Endodermal cell (in vitro differentiated cells): ENCODE data around the gene DTNA. TPM values are rescaled to one million over a fixed set of nuclear protein-coding genes. Genes with fewer than 3 reads are reported as not detected.

Experiments
- DNase-seq: peaks from one replicate; pipeline ENCODE4 v3.0.0-alpha.2; 2017
- H3K27ac ChIP-seq: 2 replicates; pipeline ENCODE4 v1.5.1; 2013; ENCODE audit warnings: mild to moderate bottlenecking, low read depth, low read length, moderate library complexity
- H3K27me3 ChIP-seq: 2 replicates; pipeline ENCODE4 v1.6.1; 2013; ENCODE audit warnings: mild to moderate bottlenecking, low read length, moderate library complexity; ENCODE audit not compliant: insufficient read depth, control insufficient read depth, poor library complexity, severe bottlenecking
- H3K36me3 ChIP-seq: 2 replicates; pipeline ENCODE4 v1.7.0; 2013; ENCODE audit warnings: mild to moderate bottlenecking, low read length, moderate library complexity; ENCODE audit not compliant: control insufficient read depth, insufficient read depth
- H3K4me1 ChIP-seq: one replicate; pipeline ENCODE4 v1.7.0; 2013; ENCODE audit warnings: low read length; ENCODE audit not compliant: control insufficient read depth, insufficient read depth
- H3K4me3 ChIP-seq: 2 replicates; pipeline ENCODE4 v1.5.1; 2013; ENCODE audit warnings: mild to moderate bottlenecking, low read length, moderate library complexity
- H3K9ac ChIP-seq: 2 replicates; pipeline ENCODE4 v1.6.1; 2013; ENCODE audit warnings: mild to moderate bottlenecking, low read length, moderate library complexity; ENCODE audit not compliant: poor library complexity, severe bottlenecking; ENCODE audit errors: extremely low read depth
- H3K9me3 ChIP-seq: 2 replicates; pipeline ENCODE4 v1.6.1; 2013; ENCODE audit warnings: mild to moderate bottlenecking, low read length, moderate library complexity; ENCODE audit not compliant: control insufficient read depth
- H3K27ac Mint-ChIP-seq: 2 replicates; pipeline ENCODE4 v1.8.0; 2020; ENCODE audit warnings: mixed read lengths
- H3K27me3 Mint-ChIP-seq: 2 replicates; pipeline ENCODE4 v1.8.0; 2021; ENCODE audit warnings: mild to moderate bottlenecking, mixed read lengths; ENCODE audit not compliant: insufficient read depth
- H3K36me3 Mint-ChIP-seq: 2 replicates; pipeline ENCODE4 v1.8.0; 2020; ENCODE audit warnings: low read depth, mixed read lengths
- H3K4me1 Mint-ChIP-seq: 2 replicates; pipeline ENCODE4 v1.8.0; 2020; ENCODE audit warnings: mixed read lengths
- H3K4me3 Mint-ChIP-seq: 2 replicates; pipeline ENCODE4 v1.8.0; 2020; ENCODE audit warnings: mild to moderate bottlenecking, moderate library complexity, mixed read lengths
- H3K9me3 Mint-ChIP-seq: 2 replicates; pipeline ENCODE4 v1.8.0; 2020; ENCODE audit warnings: mild to moderate bottlenecking, mixed read lengths
- CTCF ChIP-seq: fragments of 200-600 bp; sonication (generic); conservative IDR thresholded peaks from 2 replicates; pipeline ENCODE4 v1.5.0; 2021; ENCODE audit warnings: antibody characterized with exemption, mild to moderate bottlenecking
- WGBS, 2 experiments: methylation state at CpG; one replicate each; pipeline versions ENCODE4 v1.1.5 to v1.1.7; 2013; ENCODE audit warnings: missing lambda C conversion rate in 2 of 2, mixed read lengths in 1 of 2; ENCODE audit not compliant: insufficient coverage in 1 of 2, insufficient read length in 1 of 2; 5-methylcytosine and 5-hydroxymethylcytosine counted together
- total RNA-seq, 2 donors: library from RNA; stranded (reverse); fragmentation: NEBNext Ultra II Directional in 1 of 2; extraction: Animal tissue kit (Norgen Biotek cat#: 25700) in 1 of 2; gene quantifications; 2 replicates in 1 of 2; 3 replicates in 1 of 2; pipeline ENCODE4 v1.2.1, GENCODE V29; 2021

DTNA gene
- total RNA-seq, 2 donors from 2014 or later, result 45.6 to 51.6 TPM

- Histone ChIP-seq H3K27me3 (no peaks in the 10 kb centered on the region), H3K9me3 (peaks cover 10% of the 10 kb centered on the region), H3K36me3 (no peaks in the 10 kb centered on the region), H3K27ac (peak overlapping the region; percentile 46), H3K4me1 (no peaks in the 10 kb centered on the region), H3K4me3 (no peak overlapping the region), H3K9ac (no peak overlapping the region)
- TF ChIP-seq CTCF, result no peak
- Mint-ChIP-seq H3K27me3 (no peaks in the 10 kb centered on the region), H3K9me3 (peaks cover 6% of the 10 kb centered on the region), H3K27ac (peak overlapping the region; percentile 67), H3K4me3 (no peak overlapping the region), H3K36me3 (peaks cover 15% of the 10 kb centered on the region), H3K4me1 (peaks cover 22% of the 10 kb centered on the region)
- DNase-seq, result no peak
- WGBS, 2 experiments, result 83 to 97% methylated on average over 1 of the region's 1 CpG
Observed at GRCh38 chr18:34697233-34697632, 12.9 kb upstream of the DTNA start.

GRCh38 chr18:34697891-34698290, 12.2 kb upstream of the DTNA start:
- H3K36me3 ChIP-seq, result no peaks in the 10 kb centered on the region
- H3K4me3 Mint-ChIP-seq, result no peak overlapping the region
- no peak overlapping the region for H3K27ac Mint-ChIP-seq
- peaks cover 6% of the 10 kb centered on the region for H3K9me3 Mint-ChIP-seq
- no peak for DNase-seq
- H3K36me3 Mint-ChIP-seq, result peaks cover 15% of the 10 kb centered on the region
- H3K27me3 Mint-ChIP-seq, result no peaks in the 10 kb centered on the region
- H3K9ac ChIP-seq, result no peak overlapping the region
- 72 to 94% methylated on average over 2 to 3 of the region's 3 CpGs for WGBS, 2 experiments
- no peaks in the 10 kb centered on the region for H3K27me3 ChIP-seq
- H3K9me3 ChIP-seq, result peaks cover 10% of the 10 kb centered on the region
- no peak for TF ChIP-seq CTCF
- no peaks in the 10 kb centered on the region for H3K4me1 ChIP-seq
- no peak overlapping the region for H3K4me3 ChIP-seq
- H3K27ac ChIP-seq, result no peak overlapping the region
- peaks cover 18% of the 10 kb centered on the region for H3K4me1 Mint-ChIP-seq

GRCh38 chr18:34701911-34702310, 8.2 kb upstream of the DTNA start:
- Mint-ChIP-seq H3K27me3 (no peaks in the 10 kb centered on the region), H3K9me3 (peaks cover 6% of the 10 kb centered on the region), H3K27ac (no peak overlapping the region), H3K4me3 (no peak overlapping the region), H3K36me3 (peaks cover 15% of the 10 kb centered on the region), H3K4me1 (peaks cover 7% of the 10 kb centered on the region)
- TF ChIP-seq CTCF, result no peak
- no peaks in the 10 kb centered on the region for H3K36me3 ChIP-seq
- WGBS, 2 experiments, result 92% methylated on average over 2 to 3 of the region's 3 CpGs
- H3K9me3 ChIP-seq, result peaks cover 10% of the 10 kb centered on the region
- H3K4me1 ChIP-seq, result no peaks in the 10 kb centered on the region
- H3K9ac ChIP-seq, result no peak overlapping the region
- no peaks in the 10 kb centered on the region for H3K27me3 ChIP-seq
- no peak overlapping the region for H3K4me3 ChIP-seq
- H3K27ac ChIP-seq, result no peak overlapping the region
- DNase-seq, result no peak
